ENCODE results near the gene SEH1L.

DNA sequence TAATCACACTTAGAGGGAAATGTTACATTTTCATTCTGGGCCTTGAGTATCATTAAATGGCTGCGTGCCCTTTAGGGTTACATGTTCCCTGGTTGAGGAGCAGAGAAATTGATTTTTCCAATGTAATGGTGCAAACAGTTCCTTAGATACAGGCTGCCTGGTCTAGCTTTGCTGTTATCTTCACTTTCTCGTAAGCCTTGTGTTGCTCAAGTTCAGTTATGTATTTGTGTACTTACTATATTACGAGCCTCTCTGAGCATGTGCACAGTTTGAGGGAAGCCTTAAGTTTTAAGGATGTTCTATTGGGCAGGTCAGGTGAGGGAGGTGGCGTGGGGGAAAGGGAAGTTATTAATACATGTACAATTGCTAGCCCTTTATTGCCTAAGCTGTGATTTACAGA, 67.0 kb downstream of the SEH1L start:
- no peak for TF ChIP-seq EZH2 (IDR thresholded peaks at IDR 0.05; ENCODE audit: low read length)
- TF ChIP-seq, protein P1, sequence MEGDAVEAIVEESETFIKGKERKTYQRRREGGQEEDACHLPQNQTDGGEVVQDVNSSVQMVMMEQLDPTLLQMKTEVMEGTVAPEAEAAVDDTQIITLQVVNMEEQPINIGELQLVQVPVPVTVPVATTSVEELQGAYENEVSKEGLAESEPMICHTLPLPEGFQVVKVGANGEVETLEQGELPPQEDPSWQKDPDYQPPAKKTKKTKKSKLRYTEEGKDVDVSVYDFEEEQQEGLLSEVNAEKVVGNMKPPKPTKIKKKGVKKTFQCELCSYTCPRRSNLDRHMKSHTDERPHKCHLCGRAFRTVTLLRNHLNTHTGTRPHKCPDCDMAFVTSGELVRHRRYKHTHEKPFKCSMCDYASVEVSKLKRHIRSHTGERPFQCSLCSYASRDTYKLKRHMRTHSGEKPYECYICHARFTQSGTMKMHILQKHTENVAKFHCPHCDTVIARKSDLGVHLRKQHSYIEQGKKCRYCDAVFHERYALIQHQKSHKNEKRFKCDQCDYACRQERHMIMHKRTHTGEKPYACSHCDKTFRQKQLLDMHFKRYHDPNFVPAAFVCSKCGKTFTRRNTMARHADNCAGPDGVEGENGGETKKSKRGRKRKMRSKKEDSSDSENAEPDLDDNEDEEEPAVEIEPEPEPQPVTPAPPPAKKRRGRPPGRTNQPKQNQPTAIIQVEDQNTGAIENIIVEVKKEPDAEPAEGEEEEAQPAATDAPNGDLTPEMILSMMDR (optimal IDR thresholded peaks at IDR 0.05 in 1 of 3, IDR thresholded peaks at IDR 0.05 in 1 of 3, conservative IDR thresholded peaks at IDR 0.05 in 1 of 3; ENCODE audit: extremely low read depth in 1 of 3, insufficient read depth in 2 of 3, low read length in 3 of 3), result no peak

All from keratinocyte (primary cell).